B cell (primary cell): Measurements from ENCODE around the gene CBLN1. TPM values are rescaled to one million over a fixed set of nuclear protein-coding genes. Genes with fewer than 3 reads are reported as not detected.

Source experiments
- ATAC-seq: fragments of 200-7000 bp; cut with Tn5 transposase; one replicate; pipeline ENCODE4 v1.10.0; 2021; ENCODE audit warnings: low read depth, mild to moderate bottlenecking, moderate number of reproducible peaks, moderate library complexity
- CTCF ChIA-PET: fragments of 350-600 bp; sonication (Branson Sonifier 250); formaldehyde crosslinking; loops from one replicate; lab custom pipeline; 2021; ENCODE audit warnings: antibody characterized with exemption, inconsistent platforms; lab: Charles Lee
- POLR2A ChIA-PET: fragments of 350-600 bp; sonication (Branson Sonifier 250); formaldehyde crosslinking; loops from one replicate; lab custom pipeline; 2021; ENCODE audit warnings: antibody characterized with exemption; lab: Charles Lee
- DNase-seq: peaks from one replicate; pipeline ENCODE4 v3.0.0; 2013
- H2AFZ ChIP-seq: 2 replicates; pipeline ENCODE4 v1.6.1; 2012; ENCODE audit warnings: mild to moderate bottlenecking, low read depth, low read length; ENCODE audit not compliant: insufficient read depth, poor library complexity, severe bottlenecking
- H3K27ac ChIP-seq, 2 donors: 1 replicate in 1 of 2; 2 replicates in 1 of 2; pipeline ENCODE4 v1.5.1; 2012 to 2013; ENCODE audit warnings: low read length in 2 of 2, mild to moderate bottlenecking in 2 of 2, moderate library complexity in 1 of 2
- H3K27me3 ChIP-seq, 4 experiments: fragments of 200-600 bp in 1 of 4; sonication (generic) in 1 of 4; replicated peaks in 1 of 4; 1 replicate in 2 of 4; 2 replicates in 2 of 4; pipeline versions ENCODE4 v1.6.1 to v1.7.0; 2013 to 2016; ENCODE audit warnings: low read length in 3 of 4, mild to moderate bottlenecking in 2 of 4, mixed read lengths in 1 of 4, moderate library complexity in 1 of 4; ENCODE audit not compliant: insufficient read depth in 4 of 4, control insufficient read depth in 3 of 4; ENCODE audit errors: control extremely low read depth in 1 of 4
- H3K36me3 ChIP-seq, 2 experiments: replicated peaks in 1 of 2; 1 replicate in 1 of 2; 2 replicates in 1 of 2; pipeline versions ENCODE4 v1.6.1 to v1.7.1; 2013; ENCODE audit warnings: low read length in 1 of 2; ENCODE audit not compliant: insufficient read depth in 2 of 2, control insufficient read depth in 1 of 2; ENCODE audit errors: control extremely low read depth in 1 of 2, extremely low read depth in 1 of 2
- H3K4me1 ChIP-seq, 2 donors: fragments of 200-600 bp in 1 of 2; sonication (generic) in 1 of 2; 1 replicate in 1 of 2; 2 replicates in 1 of 2; pipeline versions ENCODE4 v1.5.1 to v1.6.1; 2013 to 2017; ENCODE audit warnings: low read length in 2 of 2; ENCODE audit not compliant: control insufficient read depth in 2 of 2, insufficient read depth in 2 of 2
- H3K4me2 ChIP-seq: replicated peaks from 2 replicates; pipeline ENCODE3; 2012; ENCODE audit warnings: mild to moderate bottlenecking, low read depth, low read length; ENCODE audit not compliant: poor library complexity, severe bottlenecking
- H3K4me3 ChIP-seq, 5 experiments: fragments of 200-600 bp in 1 of 5; sonication (generic) in 1 of 5; 1 replicate in 3 of 5; 2 replicates in 2 of 5; pipeline versions ENCODE4 v1.5.1 to v1.7.0; 2011 to 2016; ENCODE audit warnings: low read length in 4 of 5, mild to moderate bottlenecking in 4 of 5, low read depth in 2 of 5, control low read depth in 1 of 5, moderate library complexity in 1 of 5; ENCODE audit not compliant: insufficient read depth in 1 of 5; ENCODE audit errors: control extremely low read depth in 1 of 5, extremely low read depth in 1 of 5
- H3K79me2 ChIP-seq: fragments of 200-600 bp; sonication (generic); one replicate; pipeline ENCODE4 v1.6.0; 2016; ENCODE audit warnings: low read length; ENCODE audit not compliant: control insufficient read depth, insufficient read depth
- H3K9ac ChIP-seq: fragments of 200-600 bp; sonication (generic); 2 replicates; pipeline ENCODE4 v1.6.1; 2017; ENCODE audit warnings: mild to moderate bottlenecking, low read length, moderate library complexity
- H3K9me3 ChIP-seq, 3 donors: one replicate each; pipeline versions ENCODE4 v1.6.1 to v1.7.1; 2013; ENCODE audit warnings: low read length in 2 of 3; ENCODE audit not compliant: control insufficient read depth in 2 of 3, insufficient read depth in 1 of 3; ENCODE audit errors: control extremely low read depth in 1 of 3
- H4K20me1 ChIP-seq: 2 replicates; pipeline ENCODE4 v1.6.0; 2012; ENCODE audit warnings: mild to moderate bottlenecking, low read length; ENCODE audit not compliant: insufficient read depth, control insufficient read depth, poor library complexity, severe bottlenecking
- H3K27ac Mint-ChIP-seq: one replicate; pipeline ENCODE4 v1.8.0; 2021; ENCODE audit warnings: mixed read lengths
- H3K27me3 Mint-ChIP-seq: one replicate; pipeline ENCODE4 v1.8.0; 2021; ENCODE audit warnings: mixed read lengths
- H3K4me1 Mint-ChIP-seq: one replicate; pipeline ENCODE4 v1.8.0; 2021; ENCODE audit warnings: mixed read lengths
- H3K4me3 Mint-ChIP-seq: one replicate; pipeline ENCODE4 v1.8.0; 2021; ENCODE audit warnings: mixed read lengths
- H3K9me3 Mint-ChIP-seq: one replicate; pipeline ENCODE4 v1.8.0; 2022; ENCODE audit warnings: mixed read lengths; ENCODE audit not compliant: insufficient read depth
- CTCF ChIP-seq: fragments of 200-600 bp; IDR thresholded peaks from one replicate; pipeline ENCODE4 v1.8.0; 2022; ENCODE audit warnings: antibody characterized with exemption, mild to moderate bottlenecking
- EZH2 ChIP-seq: IDR thresholded peaks from 2 replicates; pipeline ENCODE4 v1.6.1; 2012; ENCODE audit warnings: borderline replicate concordance, low read depth, mild to moderate bottlenecking, moderate library complexity, low read length; ENCODE audit not compliant: insufficient read depth, poor library complexity, severe bottlenecking
- WGBS: methylation state at CpG from one replicate; pipeline ENCODE4 v1.1.5; 2013; ENCODE audit warnings: missing lambda C conversion rate; ENCODE audit not compliant: insufficient coverage; 5-methylcytosine and 5-hydroxymethylcytosine counted together
- intact Hi-C: fragments of 100-400 bp; cut with micrococcal nuclease; formaldehyde crosslinking; loops from one replicate; pipeline ENCODE4 v1.10.0; 2022
- polyA plus RNA-seq: library from polyadenylated mRNA; depleted of rRNA; stranded (reverse); fragments of >200 nt; gene quantifications from 2 replicates; pipeline ENCODE4 v1.2.3, GENCODE V29; 2012
- total RNA-seq, 2 donors: library from RNA; stranded (reverse); fragments of 120-200 nt in 1 of 2; gene quantifications; 1 replicate in 1 of 2; 2 replicates in 1 of 2; pipeline versions ENCODE4 v1.2.3 to v1.2.4, GENCODE V29; 2013 to 2022

The CBLN1 gene
- total and polyA plus RNA-seq, 2 donors (not counting 1 experiment from before 2014, with no cell fraction given), result not detected

- Mint-ChIP-seq H3K4me1 (no peaks in the 10 kb centered on the region), H3K4me3 (no peak overlapping the region), H3K27ac (no peak overlapping the region), H3K9me3 (peaks cover 10% of the 10 kb centered on the region), H3K27me3 (peaks cover 10% of the 10 kb centered on the region)
- Histone ChIP-seq H3K27me3 (no peaks in the 10 kb centered on the region), H3K36me3 (no peaks in the 10 kb centered on the region), H3K9ac (no peak overlapping the region), H4K20me1 (no peaks in the 10 kb centered on the region), H3K27ac (no peak overlapping the region), H3K4me1 (no peaks in the 10 kb centered on the region), H3K4me2 (no peak overlapping the region), H2AFZ (no peak overlapping the region), H3K9me3 (peaks cover 0 to 5% (median 0%) of the 10 kb centered on the region in 3 donors), H3K4me3 (no peak overlapping the region), H3K79me2 (no peaks in the 10 kb centered on the region)
- TF ChIP-seq EZH2 (no peak), CTCF (no peak)
- CTCF ChIA-PET, result no interaction called here
- 93% methylated on average over 2 of the region's 9 CpGs for WGBS
- POLR2A ChIA-PET, result no interaction called here
- intact Hi-C loops, result no loop called here
- no peak for DNase-seq
- no peak for ATAC-seq
Measured at GRCh38 chr16:49324703-49325102, 43.1 kb upstream of the CBLN1 start.

- no peak overlapping the region for H3K4me3 ChIP-seq
- TF ChIP-seq EZH2 (no peak), CTCF (no peak)
- no peak overlapping the region for H2AFZ ChIP-seq
- no peak overlapping the region for H3K27ac ChIP-seq
- ATAC-seq, result no peak
- ChIA-PET POLR2A (no interaction called here), CTCF (no interaction called here)
- DNase-seq, result no peak
- H3K4me2 ChIP-seq, result no peak overlapping the region
- WGBS, result no CpG with 5 or more reads among the region's 1 CpG
- no peaks in the 10 kb centered on the region for H3K27me3 ChIP-seq
- H3K4me3 Mint-ChIP-seq, result no peak overlapping the region
- no peaks in the 10 kb centered on the region for H3K36me3 ChIP-seq
- H3K79me2 ChIP-seq, result no peaks in the 10 kb centered on the region
- intact Hi-C loops, result no loop called here
- no peaks in the 10 kb centered on the region for H4K20me1 ChIP-seq
- no peaks in the 10 kb centered on the region for H3K9me3 ChIP-seq
- H3K27me3 Mint-ChIP-seq, result peaks cover 12% of the 10 kb centered on the region
- no peaks in the 10 kb centered on the region for H3K4me1 Mint-ChIP-seq
- H3K4me1 ChIP-seq, result no peaks in the 10 kb centered on the region
- H3K9me3 Mint-ChIP-seq, result peaks cover 5% of the 10 kb centered on the region
- no peak overlapping the region for H3K9ac ChIP-seq
- H3K27ac Mint-ChIP-seq, result no peak overlapping the region
Measured at GRCh38 chr16:49315602-49316001, 34.0 kb upstream of the CBLN1 start.
